HepG2 (cell line): ENCODE data around the gene CARS2.

ENCODE experiments used
- ATF1 ChIP-seq: IDR thresholded peaks from 2 replicates; pipeline ENCODE4 v1.6.1; 2016; ENCODE audit warnings: mild to moderate bottlenecking, control low read depth
- CC2D1A ChIP-seq: sonication (generic); formaldehyde crosslinking; IDR thresholded peaks from 2 replicates; pipeline ENCODE4 v1.8.1; 2023; ENCODE audit warnings: mild to moderate bottlenecking, missing genetic modification reagents
- CTCF ChIP-seq: sonication (generic); formaldehyde crosslinking; IDR thresholded peaks from 2 replicates; pipeline ENCODE4 v1.5.0; 2020; ENCODE audit warnings: mild to moderate bottlenecking, missing genetic modification reagents, moderate library complexity
- KLF16 ChIP-seq, 2 experiments: sonication (generic) in 1 of 2; formaldehyde crosslinking in 1 of 2; IDR thresholded peaks; 2 replicates each; pipeline versions ENCODE4 v1.6.1 to v1.8.0; 2016 to 2023; ENCODE audit warnings: missing genetic modification reagents in 2 of 2, missing compliant biosample characterization in 1 of 2
- NFE2L2 ChIP-seq: fragments of 150-350 bp; IDR thresholded peaks from 2 replicates; pipeline ENCODE4 v1.6.1; 2014; ENCODE audit warnings: low read length
- NR2C2 ChIP-seq: sonication (generic); formaldehyde crosslinking; IDR thresholded peaks from 2 replicates; pipeline ENCODE4 v1.4.0; 2020; ENCODE audit warnings: missing genetic modification reagents, mild to moderate bottlenecking, moderate library complexity, borderline replicate concordance
- PBX3 ChIP-seq: sonication (generic); formaldehyde crosslinking; IDR thresholded peaks from 2 replicates; pipeline ENCODE4 v1.8.1; 2023; ENCODE audit warnings: missing genetic modification reagents, inconsistent platforms, borderline replicate concordance
- YY1 ChIP-seq: IDR thresholded peaks from 2 replicates; pipeline ENCODE4 v1.6.1; 2011; ENCODE audit warnings: low read length, low read depth, moderate library complexity, mild to moderate bottlenecking; ENCODE audit not compliant: insufficient read depth, insufficient replicate concordance
- ZBTB1 ChIP-seq: sonication (generic); formaldehyde crosslinking; IDR thresholded peaks from 2 replicates; pipeline ENCODE4 v1.4.0; 2020; ENCODE audit warnings: missing genetic modification reagents, borderline replicate concordance
- ZBTB10 ChIP-seq: sonication (generic); formaldehyde crosslinking; IDR thresholded peaks from 2 replicates; pipeline ENCODE4 v1.4.0; 2020; ENCODE audit warnings: missing genetic modification reagents, borderline replicate concordance
- ZKSCAN1 ChIP-seq: fragments of 150-350 bp; IDR thresholded peaks from 2 replicates; pipeline ENCODE4 v1.6.1; 2014; ENCODE audit warnings: low read length
- ZNF350 ChIP-seq: sonication (generic); formaldehyde crosslinking; IDR thresholded peaks from 2 replicates; pipeline ENCODE4 v1.4.0; 2020; ENCODE audit warnings: mild to moderate bottlenecking, low read depth, missing genetic modification reagents, borderline replicate concordance
- ZNF7 ChIP-seq: IDR thresholded peaks from 2 replicates; pipeline ENCODE4 v1.6.1; 2016; ENCODE audit warnings: missing biosample characterization, missing genetic modification reagents

GRCh38 chr13:110651271-110651670 lies 54.6 kb downstream of the CARS2 start:
- TF ChIP-seq ZKSCAN1 (no peak), NFE2L2 (no peak), CTCF (CRISPR knock-in tag) (no peak), NR2C2 (CRISPR knock-in tag) (no peak), ZNF350 (CRISPR knock-in tag) (no peak), ZBTB10 (CRISPR knock-in tag) (no peak), ZBTB1 (CRISPR knock-in tag) (no peak), PBX3 (CRISPR knock-in tag) (no peak), YY1 (no peak), KLF16 (CRISPR knock-in tag; IDR thresholded peaks at IDR 0.05) (no peak), ZNF7 (CRISPR knock-in tag) (no peak), CC2D1A (CRISPR knock-in tag) (no peak), ATF1 (no peak)
